Measurements from ENCODE around the gene PHLDB2. TPM values are rescaled to one million over a fixed set of nuclear protein-coding genes. Genes with fewer than 3 reads are reported as not detected.

Gene PHLDB2
- total RNA-seq, 1 experiment from 2014 or later, result 13.2 TPM

DNA sequence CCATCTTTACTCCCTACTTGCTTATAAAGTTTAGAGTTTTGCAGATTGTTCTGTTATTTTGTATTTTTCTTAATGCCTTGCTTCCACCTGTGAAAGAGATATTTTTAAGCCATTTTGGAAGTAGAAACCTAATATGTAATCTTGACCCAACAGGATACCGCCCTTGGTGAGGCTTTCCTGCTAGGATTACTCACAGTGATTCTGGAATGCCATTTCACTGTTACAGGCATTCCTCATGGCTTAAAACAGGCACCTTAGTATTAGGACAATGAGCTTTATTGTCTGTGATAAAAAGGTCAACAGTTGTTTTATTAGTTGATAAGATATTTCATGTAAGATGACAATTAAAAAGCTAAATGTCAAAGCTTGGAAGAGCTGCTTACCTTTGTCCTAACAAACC, 58.2 kb downstream of the PHLDB2 start:
- no peak overlapping the region for H3K14ac ChIP-seq (ENCODE audit: insufficient read depth, low read length)
- H3K27me3 Mint-ChIP-seq (ENCODE audit: low read depth), result peaks cover 52% of the 10 kb centered on the region
- no peak overlapping the region; a peak in 1 of 5 replicates for H3K4me3 Mint-ChIP-seq
- H4K5ac ChIP-seq (ENCODE audit: insufficient read length, low read depth, low read length), result no peak overlapping the region
- no peaks in the 10 kb centered on the region for H3K9me3 ChIP-seq (ENCODE audit: control insufficient read depth, low read depth, low read length)
- H4K8ac ChIP-seq (replicated peaks; ENCODE audit: insufficient read length, low read depth, low read length), result no peak overlapping the region
- no CpG with 5 or more reads among the region's 1 CpG for WGBS (ENCODE audit: extremely low coverage, insufficient read length, low lambda C conversion rate)
- H2BK5ac ChIP-seq (ENCODE audit: insufficient read length, low read length), result no peak overlapping the region
- H3K36me3 Mint-ChIP-seq (ENCODE audit: insufficient read depth in 1 of 3, low read depth in 3 of 3), result peaks cover 8 to 26% (median 13%) of the 10 kb centered on the region in 3 experiments; a peak in 6 of 7 replicates
- H2BK120ac ChIP-seq (ENCODE audit: low read depth, low read length, poor library complexity, severe bottlenecking), result no peak overlapping the region
- H3K9ac ChIP-seq (ENCODE audit: extremely low read depth, insufficient read length, low read length), result no peak overlapping the region
- no peak overlapping the region for H2BK12ac ChIP-seq (ENCODE audit: insufficient read length, low read depth, low read length)
- H3K18ac ChIP-seq (ENCODE audit: insufficient read length, low read depth, low read length), result no peak overlapping the region
- no peak for DNase-seq
- peaks cover 43 to 50% of the 10 kb centered on the region in 2 experiments for H3K4me1 Mint-ChIP-seq
- H4K91ac ChIP-seq (ENCODE audit: insufficient read length, low read depth, low read length), result no peak overlapping the region
- H2AK5ac ChIP-seq (ENCODE audit: insufficient read length, low read length), result no peak overlapping the region
- H3T11ph ChIP-seq (ENCODE audit: low read length), result no peak overlapping the region
- no peaks in the 10 kb centered on the region for H3K79me2 ChIP-seq (ENCODE audit: insufficient read depth, low read length)
- H3K4me2 ChIP-seq (ENCODE audit: insufficient read depth, insufficient read length, low read length), result no peak overlapping the region
- no peak overlapping the region for H2BK20ac ChIP-seq (ENCODE audit: low read depth, low read length, poor library complexity, severe bottlenecking)
- H3K23ac ChIP-seq (ENCODE audit: insufficient read length, low read depth, low read length), result no peak overlapping the region
- H3K23me2 ChIP-seq (ENCODE audit: insufficient read length, low read depth, low read length, poor library complexity, severe bottlenecking), result no peaks in the 10 kb centered on the region
- peaks cover 10% of the 10 kb centered on the region for H3K4me1 ChIP-seq (ENCODE audit: insufficient read depth, low read length)
- H4K20me1 ChIP-seq (ENCODE audit: control insufficient read depth, insufficient read depth, insufficient read length), result no peaks in the 10 kb centered on the region
- no peak overlapping the region for H2AFZ ChIP-seq (ENCODE audit: low read length)
- no peaks in the 10 kb centered on the region for H3K79me1 ChIP-seq (ENCODE audit: insufficient read depth, low read depth, low read length, poor library complexity, severe bottlenecking)
- no peak overlapping the region for H3K4ac ChIP-seq (ENCODE audit: low read depth, low read length)
- H3K9me3 Mint-ChIP-seq, result no peaks in the 10 kb centered on the region; a peak in 1 of 5 replicates
- no peak overlapping the region for H3K56ac ChIP-seq (ENCODE audit: insufficient read length, low read depth, low read length)
- H3K27ac Mint-ChIP-seq, result no peak overlapping the region; a peak in 1 of 7 replicates
- H2BK15ac ChIP-seq (ENCODE audit: low read depth, low read length), result no peak overlapping the region
- H3K27ac ChIP-seq (ENCODE audit: insufficient read length, low read depth, low read length), result no peak overlapping the region
- TF ChIP-seq, protein P1, sequence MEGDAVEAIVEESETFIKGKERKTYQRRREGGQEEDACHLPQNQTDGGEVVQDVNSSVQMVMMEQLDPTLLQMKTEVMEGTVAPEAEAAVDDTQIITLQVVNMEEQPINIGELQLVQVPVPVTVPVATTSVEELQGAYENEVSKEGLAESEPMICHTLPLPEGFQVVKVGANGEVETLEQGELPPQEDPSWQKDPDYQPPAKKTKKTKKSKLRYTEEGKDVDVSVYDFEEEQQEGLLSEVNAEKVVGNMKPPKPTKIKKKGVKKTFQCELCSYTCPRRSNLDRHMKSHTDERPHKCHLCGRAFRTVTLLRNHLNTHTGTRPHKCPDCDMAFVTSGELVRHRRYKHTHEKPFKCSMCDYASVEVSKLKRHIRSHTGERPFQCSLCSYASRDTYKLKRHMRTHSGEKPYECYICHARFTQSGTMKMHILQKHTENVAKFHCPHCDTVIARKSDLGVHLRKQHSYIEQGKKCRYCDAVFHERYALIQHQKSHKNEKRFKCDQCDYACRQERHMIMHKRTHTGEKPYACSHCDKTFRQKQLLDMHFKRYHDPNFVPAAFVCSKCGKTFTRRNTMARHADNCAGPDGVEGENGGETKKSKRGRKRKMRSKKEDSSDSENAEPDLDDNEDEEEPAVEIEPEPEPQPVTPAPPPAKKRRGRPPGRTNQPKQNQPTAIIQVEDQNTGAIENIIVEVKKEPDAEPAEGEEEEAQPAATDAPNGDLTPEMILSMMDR (conservative IDR thresholded peaks at IDR 0.05), result no peak
- H3K27me3 ChIP-seq (ENCODE audit: insufficient read depth, low read length), result peaks cover 19% of the 10 kb centered on the region

All from H9 (cell line).